HG02852 (cell line): ENCODE measurements around the gene HIC1.
"Not testable (repeated sequence)": the region's sequence is repeated elsewhere in the genome, so short reads cannot be mapped to it uniquely, and the experiment has no call there.

Experiments
- ATAC-seq: cut with Tn5 transposase; IDR thresholded peaks from one replicate; pipeline ENCODE4 v1.9.1; 2021; ENCODE audit warnings: mild to moderate bottlenecking, moderate library complexity; ENCODE audit not compliant: unreplicated experiment

The HIC1 gene

GRCh38 chr17:2054512-2055291 is at the start of gene HIC1:
Gene HIC1 (plus strand): TSS chr17:2055103. CDS start chr17:2056691, 1,588 bp downstream.
- ATAC-seq, result no peak

GRCh38 chr17:2008332-2009126 is 46.4 kb upstream of the HIC1 start:
- ATAC-seq, result no peak

GRCh38 chr17:2009737-2010136 is 45.2 kb upstream of the HIC1 start:
- ATAC-seq, result no peak

GRCh38 chr17:2011411-2012371 is 43.2 kb upstream of the HIC1 start:
- no peak for ATAC-seq

- no peak for ATAC-seq
Measured at GRCh38 chr17:2012499-2012898, 42.4 kb upstream of the HIC1 start.

- ATAC-seq, result not testable (repeated sequence)
Measured at GRCh38 chr17:2013220-2013993, 41.5 kb upstream of the HIC1 start.

- no peak for ATAC-seq
Measured at GRCh38 chr17:2013994-2014317, 40.9 kb upstream of the HIC1 start.

- ATAC-seq, result no peak
Measured at GRCh38 chr17:2015314-2015713, 39.6 kb upstream of the HIC1 start.

GRCh38 chr17:2016494-2016893 is 38.4 kb upstream of the HIC1 start:
- no peak for ATAC-seq

- no peak for ATAC-seq
Measured at GRCh38 chr17:2017274-2017941, 37.5 kb upstream of the HIC1 start.

GRCh38 chr17:2018716-2019510 is 36.0 kb upstream of the HIC1 start:
- ATAC-seq, result no peak

- ATAC-seq, result no peak
Measured at GRCh38 chr17:2019723-2020122, 35.2 kb upstream of the HIC1 start.

- no peak for ATAC-seq
Measured at GRCh38 chr17:2020721-2021120, 34.2 kb upstream of the HIC1 start.

- no peak for ATAC-seq
Measured at GRCh38 chr17:2022647-2023240, 32.2 kb upstream of the HIC1 start.

GRCh38 chr17:2023256-2023655 is 31.6 kb upstream of the HIC1 start:
- ATAC-seq, result no peak

GRCh38 chr17:2023692-2024571 is 31.0 kb upstream of the HIC1 start:
- no peak for ATAC-seq

GRCh38 chr17:2024572-2025219 is 30.2 kb upstream of the HIC1 start:
- no peak for ATAC-seq
